ENCODE data around the gene USP12.

The USP12 gene

GRCh38 chr13:27028683-27029480 is 142.7 kb downstream of the USP12 start:
- H3K4me3 ChIP-seq (ENCODE audit: low read depth, low read length) = no peak overlapping the region
- no peaks in the 10 kb centered on the region for H3K36me3 ChIP-seq
- H3K9me3 ChIP-seq (ENCODE audit: severe bottlenecking) = no peaks in the 10 kb centered on the region
- TF ChIP-seq CTCF (IDR thresholded peaks at IDR 0.05; ENCODE audit: low read depth, low read length) = no peak
- H3K27me3 ChIP-seq (ENCODE audit: insufficient read depth, low read depth, severe bottlenecking) = no peaks in the 10 kb centered on the region
- no peak overlapping the region for H3K27ac ChIP-seq
- no peak for DNase-seq

- no peaks in the 10 kb centered on the region for H3K36me3 ChIP-seq
- H3K9me3 ChIP-seq (ENCODE audit: severe bottlenecking) = no peaks in the 10 kb centered on the region
- no peak overlapping the region for H3K27ac ChIP-seq
- no peak for DNase-seq
- H3K4me3 ChIP-seq (ENCODE audit: low read depth, low read length) = no peak overlapping the region
- H3K27me3 ChIP-seq (ENCODE audit: insufficient read depth, low read depth, severe bottlenecking) = no peaks in the 10 kb centered on the region
- TF ChIP-seq CTCF (IDR thresholded peaks at IDR 0.05; ENCODE audit: low read depth, low read length) = no peak
These were observed 144.4 kb downstream of the USP12 start for GRCh38 chr13:27027086-27027667.

GRCh38 chr13:27026396-27026795 is 145.2 kb downstream of the USP12 start:
- TF ChIP-seq CTCF (IDR thresholded peaks at IDR 0.05; ENCODE audit: low read depth, low read length) = no peak
- Histone ChIP-seq H3K4me3 (ENCODE audit: low read depth, low read length) (no peak overlapping the region), H3K27ac (no peak overlapping the region), H3K9me3 (ENCODE audit: severe bottlenecking) (no peaks in the 10 kb centered on the region), H3K36me3 (no peaks in the 10 kb centered on the region), H3K27me3 (ENCODE audit: insufficient read depth, low read depth, severe bottlenecking) (no peaks in the 10 kb centered on the region)
- DNase-seq = no peak

GRCh38 chr13:27024776-27025492 is 146.7 kb downstream of the USP12 start:
- Histone ChIP-seq H3K4me3 (ENCODE audit: low read depth, low read length) (no peak overlapping the region), H3K36me3 (no peaks in the 10 kb centered on the region), H3K27ac (no peak overlapping the region), H3K27me3 (ENCODE audit: insufficient read depth, low read depth, severe bottlenecking) (no peaks in the 10 kb centered on the region), H3K9me3 (ENCODE audit: severe bottlenecking) (no peaks in the 10 kb centered on the region)
- DNase-seq = peak; percentile 8
- TF ChIP-seq CTCF (IDR thresholded peaks at IDR 0.05; ENCODE audit: low read depth, low read length) = no peak

GRCh38 chr13:27024074-27024461 is 147.5 kb downstream of the USP12 start:
- no peak for TF ChIP-seq CTCF (IDR thresholded peaks at IDR 0.05; ENCODE audit: low read depth, low read length)
- no peaks in the 10 kb centered on the region for H3K36me3 ChIP-seq
- DNase-seq = peak; percentile 55
- no peaks in the 10 kb centered on the region for H3K27me3 ChIP-seq (ENCODE audit: insufficient read depth, low read depth, severe bottlenecking)
- no peak overlapping the region for H3K4me3 ChIP-seq (ENCODE audit: low read depth, low read length)
- H3K27ac ChIP-seq = no peak overlapping the region
- H3K9me3 ChIP-seq (ENCODE audit: severe bottlenecking) = no peaks in the 10 kb centered on the region
